Measurements from ENCODE around the gene PRKAR2A. TPM values are rescaled to one million over a fixed set of nuclear protein-coding genes. Genes with fewer than 3 reads are reported as not detected.

The PRKAR2A gene
- total RNA-seq, 1 donor from 2014 or later = 47.6 TPM

DNA sequence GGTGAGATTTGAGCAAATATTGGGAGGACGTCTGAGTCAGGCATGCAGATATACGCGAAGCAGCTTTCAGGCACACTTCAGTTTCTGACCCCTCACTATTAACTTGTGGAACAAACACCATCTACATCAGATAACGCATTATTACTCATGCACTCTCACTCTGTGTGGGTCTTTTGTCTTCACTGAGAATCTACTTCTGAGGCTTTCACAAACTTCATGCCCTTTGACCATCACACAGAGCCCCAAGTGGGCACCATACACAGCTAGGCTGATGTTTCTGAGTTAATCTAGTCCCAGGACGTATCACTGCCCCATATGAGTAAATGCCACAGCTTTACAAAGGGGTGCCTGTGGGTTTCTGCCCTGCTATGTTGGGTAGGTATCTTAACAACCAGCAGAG lies 91.0 kb downstream of the PRKAR2A start:
- H3K36me3 Mint-ChIP-seq (ENCODE audit: low read depth) = no peaks in the 10 kb centered on the region
- no peak overlapping the region for H3K4me3 Mint-ChIP-seq
- TF ChIP-seq, protein P1, sequence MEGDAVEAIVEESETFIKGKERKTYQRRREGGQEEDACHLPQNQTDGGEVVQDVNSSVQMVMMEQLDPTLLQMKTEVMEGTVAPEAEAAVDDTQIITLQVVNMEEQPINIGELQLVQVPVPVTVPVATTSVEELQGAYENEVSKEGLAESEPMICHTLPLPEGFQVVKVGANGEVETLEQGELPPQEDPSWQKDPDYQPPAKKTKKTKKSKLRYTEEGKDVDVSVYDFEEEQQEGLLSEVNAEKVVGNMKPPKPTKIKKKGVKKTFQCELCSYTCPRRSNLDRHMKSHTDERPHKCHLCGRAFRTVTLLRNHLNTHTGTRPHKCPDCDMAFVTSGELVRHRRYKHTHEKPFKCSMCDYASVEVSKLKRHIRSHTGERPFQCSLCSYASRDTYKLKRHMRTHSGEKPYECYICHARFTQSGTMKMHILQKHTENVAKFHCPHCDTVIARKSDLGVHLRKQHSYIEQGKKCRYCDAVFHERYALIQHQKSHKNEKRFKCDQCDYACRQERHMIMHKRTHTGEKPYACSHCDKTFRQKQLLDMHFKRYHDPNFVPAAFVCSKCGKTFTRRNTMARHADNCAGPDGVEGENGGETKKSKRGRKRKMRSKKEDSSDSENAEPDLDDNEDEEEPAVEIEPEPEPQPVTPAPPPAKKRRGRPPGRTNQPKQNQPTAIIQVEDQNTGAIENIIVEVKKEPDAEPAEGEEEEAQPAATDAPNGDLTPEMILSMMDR (conservative IDR thresholded peaks at IDR 0.05) = no peak
- H3K9me3 Mint-ChIP-seq = no peaks in the 10 kb centered on the region
- DNase-seq (ENCODE audit: low read depth, low spot score) = no peak
- peak overlapping the region; percentile 44 for H3K27ac Mint-ChIP-seq (ENCODE audit: unreplicated experiment)
- H3K4me1 Mint-ChIP-seq = peaks cover 15% of the 10 kb centered on the region
- H3K27me3 Mint-ChIP-seq (ENCODE audit: low read depth) = no peaks in the 10 kb centered on the region

DNA sequence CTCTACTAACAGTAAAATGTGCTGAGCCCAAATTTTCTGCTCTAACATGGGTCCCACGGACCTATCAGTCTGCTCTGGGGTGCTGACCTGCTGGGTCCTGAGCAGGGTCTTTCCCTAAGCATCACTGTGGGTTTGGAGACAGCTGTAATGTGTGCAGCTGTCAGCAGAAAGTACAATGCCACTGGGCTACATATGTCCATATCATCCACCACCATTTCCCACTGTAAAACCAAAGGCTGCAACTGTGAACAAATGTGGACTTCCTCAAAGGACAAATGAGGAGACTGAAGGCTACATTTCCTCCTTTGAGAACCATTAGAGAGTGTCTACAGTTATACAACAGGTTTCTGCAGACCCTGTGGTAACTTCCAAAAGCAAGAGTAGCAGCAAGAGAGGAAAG lies 96.8 kb downstream of the PRKAR2A start:
- no peaks in the 10 kb centered on the region for H3K27me3 Mint-ChIP-seq (ENCODE audit: low read depth)
- peaks cover 20% of the 10 kb centered on the region for H3K4me1 Mint-ChIP-seq
- DNase-seq (ENCODE audit: low read depth, low spot score) = no peak
- TF ChIP-seq, protein P1 (conservative IDR thresholded peaks at IDR 0.05) = no peak
- H3K4me3 Mint-ChIP-seq = no peak overlapping the region
- H3K36me3 Mint-ChIP-seq (ENCODE audit: low read depth) = peaks cover 2% of the 10 kb centered on the region
- H3K9me3 Mint-ChIP-seq = no peaks in the 10 kb centered on the region
- no peak overlapping the region for H3K27ac Mint-ChIP-seq (ENCODE audit: unreplicated experiment)

DNA sequence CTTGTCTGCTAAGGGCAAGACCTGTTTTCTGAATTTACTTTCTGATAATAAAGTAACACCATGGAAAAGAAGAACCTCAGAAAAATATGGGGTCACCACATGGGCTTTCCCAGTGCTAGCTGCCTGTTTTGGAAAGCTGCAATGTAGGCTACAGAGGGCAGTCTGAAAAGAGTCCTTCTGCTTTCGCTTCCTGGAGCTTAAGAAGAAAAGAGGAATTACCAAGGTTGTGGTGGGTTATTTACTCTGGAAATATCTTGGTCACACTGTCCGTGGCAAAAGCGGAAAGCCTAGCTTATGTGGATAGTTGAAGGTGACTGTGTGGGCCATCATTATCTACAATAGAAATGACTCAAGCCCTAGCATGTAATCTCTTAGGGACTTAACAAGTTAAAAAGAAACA lies 98.9 kb downstream of the PRKAR2A start:
- Mint-ChIP-seq H3K27me3 (ENCODE audit: low read depth) (no peaks in the 10 kb centered on the region), H3K9me3 (no peaks in the 10 kb centered on the region), H3K4me1 (peaks cover 19% of the 10 kb centered on the region), H3K36me3 (ENCODE audit: low read depth) (peaks cover 3% of the 10 kb centered on the region), H3K27ac (ENCODE audit: unreplicated experiment) (no peak overlapping the region), H3K4me3 (no peak overlapping the region)
- TF ChIP-seq, protein P1 (conservative IDR thresholded peaks at IDR 0.05) = no peak
- DNase-seq (ENCODE audit: low read depth, low spot score) = no peak

DNA sequence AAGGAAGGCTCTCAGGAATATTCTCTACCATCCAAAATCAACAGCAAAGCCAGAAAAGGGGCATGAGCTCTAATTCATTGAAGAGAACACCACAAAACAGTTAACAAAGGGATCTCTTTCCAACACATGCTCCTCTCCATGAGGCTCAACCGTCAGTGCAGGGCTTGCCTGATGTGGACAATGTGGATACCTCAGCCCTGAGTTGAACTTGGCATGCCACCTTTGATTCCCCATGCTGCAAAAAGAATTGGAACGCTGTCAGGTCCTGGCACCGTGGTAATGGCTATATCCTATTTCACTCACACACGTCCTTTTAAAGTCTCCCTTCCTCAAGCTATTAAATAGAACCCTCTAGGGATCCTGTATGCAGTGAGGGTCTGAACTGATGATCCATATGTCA lies 100.0 kb downstream of the PRKAR2A start:
- TF ChIP-seq, protein P1 (conservative IDR thresholded peaks at IDR 0.05) = no peak
- Mint-ChIP-seq H3K4me3 (no peak overlapping the region), H3K36me3 (ENCODE audit: low read depth) (peaks cover 3% of the 10 kb centered on the region), H3K27me3 (ENCODE audit: low read depth) (no peaks in the 10 kb centered on the region), H3K27ac (ENCODE audit: unreplicated experiment) (peak overlapping the region; percentile 90), H3K9me3 (no peaks in the 10 kb centered on the region), H3K4me1 (peaks cover 19% of the 10 kb centered on the region)
- DNase-seq (ENCODE audit: low read depth, low spot score) = no peak

DNA sequence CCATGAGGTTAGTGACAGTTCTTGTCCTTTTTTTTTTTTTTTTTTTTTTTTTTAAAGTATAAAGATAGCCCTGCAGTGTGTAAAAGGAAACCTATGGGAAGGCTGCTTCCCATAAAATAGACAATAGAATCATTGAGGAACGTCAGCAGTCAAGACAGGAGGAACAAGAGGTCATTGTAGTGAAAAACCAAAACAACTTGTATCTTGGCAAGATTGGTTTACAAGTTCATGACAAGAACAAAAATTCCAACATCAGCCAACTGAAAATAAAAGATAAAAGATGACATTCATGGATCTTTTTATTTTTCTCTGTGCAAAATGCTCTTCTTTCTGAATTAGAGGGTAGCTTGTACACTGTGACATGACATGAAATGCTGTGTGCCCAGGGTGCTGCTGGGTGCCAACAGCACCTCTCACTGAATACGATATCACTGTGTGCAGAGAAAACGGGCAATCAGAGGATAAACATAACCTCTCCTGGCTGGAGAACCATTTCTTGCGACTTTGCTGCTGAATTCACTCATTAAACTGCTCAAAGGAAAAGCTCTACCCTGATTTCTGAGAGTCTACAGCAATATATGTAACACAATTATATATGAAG lies 100.6 kb downstream of the PRKAR2A start:
- H3K27me3 Mint-ChIP-seq (ENCODE audit: low read depth) = no peaks in the 10 kb centered on the region
- peak overlapping the region; percentile 0 for H3K4me3 Mint-ChIP-seq
- H3K9me3 Mint-ChIP-seq = no peaks in the 10 kb centered on the region
- H3K4me1 Mint-ChIP-seq = peaks cover 19% of the 10 kb centered on the region
- TF ChIP-seq, protein P1 (conservative IDR thresholded peaks at IDR 0.05) = no peak
- H3K27ac Mint-ChIP-seq (ENCODE audit: unreplicated experiment) = peak overlapping the region; percentile 90
- DNase-seq (ENCODE audit: low read depth, low spot score) = no peak
- H3K36me3 Mint-ChIP-seq (ENCODE audit: low read depth) = peaks cover 3% of the 10 kb centered on the region

Measured in neural crest cell (in vitro differentiated cells).